GM12878 (cell line): ENCODE results near the gene PITPNC1. TPM values are rescaled to one million over a fixed set of nuclear protein-coding genes. Genes with fewer than 3 reads are reported as not detected.
A peak's percentile ranks its signal among the peaks of the same experiment; 100 is the strongest.

ENCODE experiments used
- ATAC-seq: fragments of 200-7000 bp; cut with Tn5 transposase; 3 replicates; pipeline ENCODE4 v1.9.1; 2020; ENCODE audit warnings: mild to moderate bottlenecking, moderate library complexity
- BruUV-seq: library from RNA; stranded (reverse); fragments of 400-500 nt; replicated peaks from 2 replicates; lab custom pipeline; 2021; lab: Mats Ljungman, UMichigan
- CTCF ChIA-PET: fragments of 300-600 bp; sonication (Branson Sonifier 250); formaldehyde crosslinking; extraction: SDS; loops from one replicate; lab custom pipeline; 2021; ENCODE audit warnings: inconsistent platforms; lab: Yijun Ruan, JAX
- POLR2A ChIA-PET: fragments of 350-600 bp; formaldehyde crosslinking; extraction: SDS; loops from one replicate; lab custom pipeline; 2021; ENCODE audit warnings: inconsistent platforms; lab: Charles Lee
- RAD21 ChIA-PET: fragments of 300-600 bp; sonication (Branson Sonifier 250); formaldehyde crosslinking; loops from one replicate; lab custom pipeline; 2023; ENCODE audit warnings: antibody characterized with exemption; ENCODE audit not compliant: unreplicated experiment; lab: Charles Lee
- SMC1A ChIA-PET: fragments of 300-600 bp; sonication (Branson Sonifier 250); formaldehyde crosslinking; loops from one replicate; lab custom pipeline; 2023; ENCODE audit not compliant: unreplicated experiment, uncharacterized antibody; lab: Charles Lee
- DNase-seq: peaks from one replicate; pipeline ENCODE4 v3.0.0-alpha.2; 2011; ENCODE audit warnings: low read depth, low spot score
- FAIRE-seq: peaks from 3 replicates; lab custom pipeline; 2011; peaks lifted over from hg19 to GRCh38; lab: Jason Lieb, UNC
- H2AFZ ChIP-seq: 2 replicates; pipeline ENCODE4 v1.6.0; 2011; ENCODE audit warnings: low read depth, low read length, control low read depth; ENCODE audit not compliant: control insufficient read depth
- H3K27ac ChIP-seq: 2 replicates; pipeline ENCODE4 v1.5.1; 2011; ENCODE audit warnings: control low read depth; ENCODE audit not compliant: control insufficient read depth, insufficient read depth
- H3K27me3 ChIP-seq, 2 experiments: replicated peaks in 1 of 2; 2 replicates each; pipeline versions ENCODE4 v1.6.0 to v1.6.1; 2011; ENCODE audit warnings: low read length in 1 of 2; ENCODE audit not compliant: control insufficient read depth in 2 of 2, insufficient read depth in 2 of 2
- H3K36me3 ChIP-seq, 2 experiments: 2 replicates each; pipeline ENCODE4 v1.5.1; 2011; ENCODE audit warnings: low read length in 1 of 2; ENCODE audit not compliant: control insufficient read depth in 2 of 2, insufficient read depth in 2 of 2
- H3K4me1 ChIP-seq: 2 replicates; pipeline ENCODE4 v1.6.1; 2011; ENCODE audit warnings: mild to moderate bottlenecking, low read length, moderate library complexity, mixed read lengths; ENCODE audit not compliant: control insufficient read depth, insufficient read depth
- H3K4me2 ChIP-seq: 2 replicates; pipeline ENCODE4 v1.6.0; 2011; ENCODE audit warnings: control low read depth; ENCODE audit not compliant: control insufficient read depth, insufficient read depth
- H3K4me3 ChIP-seq: fragments of 200-600 bp; sonication (generic); 2 replicates; pipeline ENCODE4 v1.5.1; 2016
- H3K79me2 ChIP-seq: 2 replicates; pipeline ENCODE4 v1.6.0; 2011; ENCODE audit warnings: low read length; ENCODE audit not compliant: control insufficient read depth, insufficient read depth
- H3K9ac ChIP-seq: 2 replicates; pipeline ENCODE4 v1.8.0; 2011; ENCODE audit warnings: low read length, control low read depth, mixed read lengths; ENCODE audit not compliant: control insufficient read depth, insufficient read depth
- H3K9me3 ChIP-seq: replicated peaks from 3 replicates; pipeline ENCODE4 v1.5.1; 2011; ENCODE audit warnings: mild to moderate bottlenecking, low read length; ENCODE audit not compliant: control insufficient read depth, insufficient read depth
- H4K20me1 ChIP-seq: 2 replicates; pipeline ENCODE4 v1.6.0; 2011; ENCODE audit not compliant: control insufficient read depth, insufficient read depth
- ASH2L ChIP-seq: fragments of 300-600, 200-600 bp; sonication (generic); IDR thresholded peaks from 2 replicates; pipeline ENCODE4 v1.6.1; 2017; ENCODE audit warnings: low read depth, mild to moderate bottlenecking, borderline replicate concordance
- CBX5 ChIP-seq: sonication (generic); IDR thresholded peaks from 2 replicates; pipeline ENCODE4 v1.6.1; 2016; ENCODE audit warnings: low read depth, moderate library complexity, mild to moderate bottlenecking, inconsistent platforms
- IKZF1 ChIP-seq: fragments of 450-650 bp; conservative IDR thresholded peaks from 2 replicates; pipeline ENCODE4 v1.6.1; 2017; ENCODE audit warnings: antibody characterized with exemption, mild to moderate bottlenecking
- NR2F1 ChIP-seq: fragments of 450-650 bp; conservative IDR thresholded peaks from 2 replicates; pipeline ENCODE4 v1.6.1; 2017; ENCODE audit warnings: mild to moderate bottlenecking
- RELB ChIP-seq: fragments of 450-650 bp; IDR thresholded peaks from 2 replicates; pipeline ENCODE4 v1.6.1; 2017; ENCODE audit warnings: low read depth, mild to moderate bottlenecking, moderate library complexity
- RFX5 ChIP-seq: IDR thresholded peaks from 2 replicates; pipeline ENCODE4 v1.6.1; 2011; ENCODE audit warnings: low read depth, low read length, improper control_type of control experiment
- RUNX3 ChIP-seq: IDR thresholded peaks from 2 replicates; pipeline ENCODE4 v1.6.1; 2012; ENCODE audit warnings: low read length, inconsistent platforms
- STAT3 ChIP-seq: IDR thresholded peaks from 2 replicates; pipeline ENCODE4 v1.6.1; 2011; ENCODE audit warnings: low read depth, low read length, improper control_type of control experiment
- WGBS: methylation state at CpG from one replicate; pipeline ENCODE4 v1.1.6; 2016; ENCODE audit warnings: low lambda C conversion rate; ENCODE audit not compliant: insufficient replicate concordance, insufficient coverage; ENCODE audit errors: missing lambda C conversion rate; 5-methylcytosine and 5-hydroxymethylcytosine counted together
- in situ Hi-C: fragments of 300-500 bp; cut with MboI; formaldehyde crosslinking; loops from 9 replicates; pipeline ENCODE4 v1.14.3; 2018; ENCODE audit warnings: mixed read lengths
- intact Hi-C: fragments of 100-400 bp; cut with micrococcal nuclease; formaldehyde crosslinking; loops from one replicate; pipeline ENCODE4 v1.14.2; 2022; ENCODE audit not compliant: unreplicated experiment
- polyA plus RNA-seq, 11 experiments: library from polyadenylated mRNA; depleted of rRNA in 4 of 11; unstranded in 6 of 11; stranded (reverse) in 5 of 11; fragments of >200 nt; fragmentation: Nextera tagmentation in 4 of 11; fragmentation: Illumina TruSeq in 1 of 11; extraction: Ambion mirVana in 4 of 11; extraction: Trizol in 1 of 11; gene quantifications; 1 replicate in 1 of 11; 2 replicates in 10 of 11; pipeline versions ENCODE4 v1.2.1 to v1.2.3, GENCODE V29; 2011 to 2016; ENCODE audit warnings: inconsistent platforms in 2 of 11, missing spikeins in 2 of 11, low read depth in 1 of 11
- total RNA-seq, 4 experiments: library from RNA; depleted of rRNA in 3 of 4; stranded (reverse); fragments of >200 nt in 3 of 4; fragmentation: Illumina TruSeq in 1 of 4; extraction: Trizol in 1 of 4; gene quantifications; 2 replicates each; pipeline versions ENCODE4 v1.2.1 to v1.2.3, GENCODE V29; 2013 to 2021

PITPNC1 gene
- total and polyA plus RNA-seq, 10 of the 15 experiments (the other 5 are each of a cell fraction or from before 2014, with no cell fraction given): 12.2 to 62.4 (median 47.3) TPM

GRCh38 chr17:67657596-67657995, 280.5 kb downstream of the PITPNC1 start (continued):
- no peak for TF ChIP-seq RELB
- TF ChIP-seq STAT3: no peak
- no peak for TF ChIP-seq RFX5
- no peak for TF ChIP-seq NR2F1

GRCh38 chr17:67658265-67658664, 281.2 kb downstream of the PITPNC1 start:
- no TSS peak for BruUV-seq
- SMC1A ChIA-PET: interaction anchor here (1.1 to 5.3 kb wide), 9 partner anchors 10 to 283 kb away, joined by 3 to 55 read pairs (median 10); no protein-coding TSS in a partner anchor
- POLR2A ChIA-PET: interaction anchor here (0.5 to 4.1 kb wide), 6 partner anchors 10 to 133 kb away, joined by 3 to 47 read pairs (median 3); no protein-coding TSS in a partner anchor
- 68% methylated on average over 4 of the region's 4 CpGs for WGBS
- CTCF ChIA-PET: interaction anchor here (0.5 to 3.3 kb wide), 6 partner anchors 11 to 952 kb away, joined by 3 to 24 read pairs (median 4); no protein-coding TSS in a partner anchor
- Histone ChIP-seq H3K79me2 (no peaks in the 10 kb centered on the region), H3K4me3 (no peak overlapping the region), H4K20me1 (no peaks in the 10 kb centered on the region), H3K9ac (no peak overlapping the region), H3K36me3 (peaks cover 4 to 8% of the 10 kb centered on the region in 2 experiments; a peak in 3 of 4 replicates), H3K4me1 (peaks cover 32% of the 10 kb centered on the region), H3K9me3 (peaks cover 18% of the 10 kb centered on the region), H3K27ac (peak overlapping the region; percentile 88), H2AFZ (no peak overlapping the region), H3K27me3 (no peaks in the 10 kb centered on the region)
- intact Hi-C loops: loop anchor here (10.0 kb wide), 1 partner anchor 157 kb away; no protein-coding TSS in a partner anchor
- in situ Hi-C loops: no loop called here
- ATAC-seq (no peak), FAIRE-seq (no peak)
- RAD21 ChIA-PET: interaction anchor here (0.9 to 4.3 kb wide), 5 partner anchors 10 to 281 kb away, joined by 3 to 58 read pairs (median 4); partner anchors contain the start of gene PITPNC1
- TF ChIP-seq CBX5 (peak; percentile 86), ASH2L (no peak), RELB (peak; percentile 24; the same call in 1 of the 2 replicates), IKZF1 (no peak), RUNX3 (peak; percentile 26; the same call in 1 of the 2 replicates)
- TF ChIP-seq, all 136 proteins: peak for 3
- H3K4me2 ChIP-seq: no peak overlapping the region
- DNase-seq: no peak
